Adipocyte (in vitro differentiated cells): ENCODE results near the gene GLIS2.
A peak's percentile ranks its signal among the peaks of the same experiment; 100 is the strongest.

Experiments used
- DNase-seq: peaks from one replicate; pipeline ENCODE4 v3.0.0-alpha.2; 2015; ENCODE audit warnings: low read depth
- H3K27me3 ChIP-seq: replicated peaks from 2 replicates; pipeline ENCODE4 v1.7.0; 2013; ENCODE audit warnings: mild to moderate bottlenecking, low read length, moderate library complexity; ENCODE audit not compliant: control insufficient read depth, insufficient read depth
- H3K36me3 ChIP-seq: 2 replicates; pipeline ENCODE4 v1.7.0; 2013; ENCODE audit warnings: low read length, mild to moderate bottlenecking, moderate library complexity; ENCODE audit not compliant: control insufficient read depth, insufficient read depth, severe bottlenecking
- H3K4me1 ChIP-seq: 2 replicates; pipeline ENCODE4 v1.7.0; 2013; ENCODE audit warnings: mild to moderate bottlenecking, low read length, moderate library complexity; ENCODE audit not compliant: control insufficient read depth, insufficient read depth
- H3K4me3 ChIP-seq: 2 replicates; pipeline ENCODE4 v1.7.0; 2013; ENCODE audit warnings: mild to moderate bottlenecking, low read length, moderate library complexity
- H3K9ac ChIP-seq: 2 replicates; pipeline ENCODE4 v1.7.0; 2013; ENCODE audit warnings: mild to moderate bottlenecking, low read length, moderate library complexity
- H3K9me3 ChIP-seq: 2 replicates; pipeline ENCODE4 v1.7.0; 2013; ENCODE audit warnings: mild to moderate bottlenecking, low read length, moderate library complexity; ENCODE audit not compliant: control insufficient read depth

GLIS2 gene

DNA sequence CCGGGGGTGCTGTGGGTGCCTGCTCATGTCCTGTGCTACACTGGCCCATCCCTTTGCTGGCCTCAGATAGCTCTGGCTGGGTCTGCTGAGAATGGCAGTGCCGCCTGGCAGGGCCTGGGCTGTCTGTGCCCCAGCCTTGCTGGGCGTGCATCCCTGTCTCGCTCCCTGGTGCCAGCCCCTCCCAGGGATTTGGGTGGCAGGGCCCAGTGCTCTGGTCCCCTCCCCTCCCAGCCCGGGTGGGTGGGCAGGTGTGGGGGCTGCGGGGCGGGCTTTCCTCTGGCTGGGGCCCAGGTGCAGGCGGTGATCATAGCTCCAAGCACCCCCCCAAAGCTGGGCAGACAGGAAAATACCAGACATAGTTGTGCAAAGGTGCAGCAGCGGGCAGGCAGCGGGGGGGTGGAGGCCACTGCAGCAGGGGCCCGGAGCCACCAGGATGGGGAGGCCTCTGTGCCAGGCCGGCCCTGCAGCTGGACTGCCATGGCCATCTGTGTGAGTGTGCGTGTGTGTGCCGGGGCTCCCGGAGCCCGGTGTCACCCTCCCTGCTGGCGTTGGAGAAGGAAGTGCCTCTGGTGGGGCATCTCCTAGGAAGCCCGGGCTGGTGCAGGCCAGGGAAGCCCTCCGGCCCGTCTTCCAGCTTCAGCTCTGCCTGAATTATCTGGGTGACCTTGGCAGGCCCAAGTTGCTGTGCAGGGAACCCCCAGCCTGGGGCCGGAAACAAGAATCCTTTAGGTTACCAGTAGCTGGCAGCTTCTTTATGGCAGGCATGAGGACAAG lies 7.4 kb downstream of the GLIS2 start:
- Histone ChIP-seq H3K9me3 (no peaks in the 10 kb centered on the region), H3K36me3 (no peaks in the 10 kb centered on the region), H3K4me1 (peaks cover 49% of the 10 kb centered on the region), H3K27me3 (no peaks in the 10 kb centered on the region), H3K9ac (peak overlapping the region; percentile 72), H3K4me3 (peak overlapping the region; percentile 29)
- no peak for DNase-seq

DNA sequence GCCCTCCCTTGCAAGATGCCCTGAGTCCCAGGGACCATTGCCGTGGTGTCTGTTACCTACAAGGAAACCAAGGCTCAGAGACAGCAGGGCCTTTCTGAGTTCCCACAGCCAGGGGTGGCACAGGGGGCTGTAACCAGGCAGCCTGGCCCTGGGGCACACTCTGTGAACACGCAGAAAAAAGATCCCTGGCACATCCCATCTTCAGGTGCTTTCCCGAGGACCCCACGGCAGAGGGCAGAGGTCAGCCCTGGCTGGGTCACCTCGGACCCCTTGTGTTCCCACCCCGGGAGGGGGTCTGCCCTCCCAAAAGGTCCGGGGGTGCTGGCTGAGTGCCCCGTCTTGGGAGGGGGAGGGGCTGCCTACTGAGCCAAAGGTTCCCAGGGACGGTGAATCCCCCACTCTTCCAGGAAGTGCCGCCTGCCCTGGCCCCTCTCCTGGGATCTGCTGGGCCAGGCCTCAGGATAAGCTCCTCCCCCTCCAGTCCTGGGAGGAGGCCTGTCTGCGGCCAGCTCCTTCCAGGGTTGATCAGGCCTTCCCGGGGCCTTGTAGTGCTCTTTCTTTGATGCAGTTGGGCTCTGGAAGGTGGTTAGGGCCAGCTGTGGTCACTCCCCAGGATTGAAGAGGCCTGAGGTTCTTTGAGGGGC lies 8.1 kb downstream of the GLIS2 start:
- peak overlapping the region; percentile 29 for H3K4me3 ChIP-seq
- peak; percentile 68 for DNase-seq
- peaks cover 50% of the 10 kb centered on the region for H3K4me1 ChIP-seq

GRCh38 chr16:4324492-4325252 lies 8.8 kb downstream of the GLIS2 start:
- DNase-seq, result no peak
- Histone ChIP-seq H3K27me3 (no peaks in the 10 kb centered on the region), H3K4me1 (peaks cover 45% of the 10 kb centered on the region), H3K9me3 (no peaks in the 10 kb centered on the region), H3K36me3 (no peaks in the 10 kb centered on the region), H3K9ac (peak overlapping the region; percentile 72), H3K4me3 (no peak overlapping the region)

More for the DNA sequence above, 8.1 kb downstream of the GLIS2 start:
- Histone ChIP-seq H3K9ac (peak overlapping the region; percentile 72), H3K36me3 (no peaks in the 10 kb centered on the region), H3K9me3 (no peaks in the 10 kb centered on the region), H3K27me3 (no peaks in the 10 kb centered on the region)

- no peak overlapping the region for H3K9ac ChIP-seq
- no peak overlapping the region for H3K4me3 ChIP-seq
- peaks cover 39% of the 10 kb centered on the region for H3K4me1 ChIP-seq
- DNase-seq, result no peak
- H3K27me3 ChIP-seq, result no peaks in the 10 kb centered on the region
- no peaks in the 10 kb centered on the region for H3K9me3 ChIP-seq
- H3K36me3 ChIP-seq, result no peaks in the 10 kb centered on the region
Measured at GRCh38 chr16:4325253-4325758, 9.4 kb downstream of the GLIS2 start.

GRCh38 chr16:4327386-4328045 lies 11.6 kb downstream of the GLIS2 start:
- H3K27me3 ChIP-seq, result no peaks in the 10 kb centered on the region
- peak overlapping the region; percentile 76 for H3K4me3 ChIP-seq
- peak overlapping the region; percentile 83 for H3K9ac ChIP-seq
- no peaks in the 10 kb centered on the region for H3K9me3 ChIP-seq
- H3K36me3 ChIP-seq, result peaks cover 5% of the 10 kb centered on the region
- H3K4me1 ChIP-seq, result peaks cover 28% of the 10 kb centered on the region
- no peak for DNase-seq

DNA sequence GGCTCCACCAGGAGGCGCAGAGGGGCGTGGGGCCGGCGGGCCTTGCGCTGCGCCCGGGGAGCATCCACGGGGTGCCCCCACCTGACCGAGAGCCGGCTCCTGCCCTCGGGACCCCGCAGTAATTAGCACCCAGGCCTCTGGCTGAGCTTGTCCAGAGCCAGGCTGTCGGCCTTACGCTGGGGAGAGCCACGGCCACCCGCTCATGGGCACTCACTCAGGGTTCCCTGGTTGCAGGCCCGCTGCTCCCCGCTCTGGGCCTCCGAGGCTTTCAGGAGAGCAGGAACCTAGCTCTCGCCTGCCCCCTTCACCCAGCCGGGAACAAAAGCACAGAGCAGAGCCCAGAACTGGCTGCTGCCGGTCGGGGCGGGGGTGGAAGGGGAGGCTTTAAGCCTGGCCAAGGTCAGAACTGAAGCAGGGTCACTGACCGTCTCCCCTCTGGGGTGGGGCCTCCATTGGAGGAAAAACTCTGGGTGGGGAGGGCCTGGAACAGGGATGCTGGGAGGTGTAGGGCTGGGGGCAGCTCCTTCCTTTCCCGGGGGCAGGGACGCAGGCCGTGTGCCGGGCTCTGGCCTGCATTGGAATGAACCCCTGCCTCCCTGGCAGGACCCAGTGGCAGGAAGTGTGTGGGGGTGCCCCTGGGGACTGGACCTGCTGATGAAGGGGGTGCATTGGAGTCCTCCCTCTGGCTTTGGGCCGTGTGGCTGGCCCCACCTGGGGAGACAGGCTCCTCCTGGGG lies 12.3 kb downstream of the GLIS2 start:
- peak overlapping the region; percentile 83 for H3K9ac ChIP-seq
- H3K4me1 ChIP-seq, result peaks cover 28% of the 10 kb centered on the region
- no peaks in the 10 kb centered on the region for H3K9me3 ChIP-seq
- peak overlapping the region; percentile 76 for H3K4me3 ChIP-seq
- no peaks in the 10 kb centered on the region for H3K27me3 ChIP-seq
- peak; percentile 87 for DNase-seq
- peaks cover 7% of the 10 kb centered on the region for H3K36me3 ChIP-seq

GRCh38 chr16:4328782-4329775 lies 13.2 kb downstream of the GLIS2 start:
- Histone ChIP-seq H3K36me3 (peaks cover 13% of the 10 kb centered on the region), H3K27me3 (no peaks in the 10 kb centered on the region), H3K9ac (peak overlapping the region; percentile 83), H3K4me3 (peak overlapping the region; percentile 76), H3K9me3 (no peaks in the 10 kb centered on the region), H3K4me1 (peaks cover 20% of the 10 kb centered on the region)
- DNase-seq, result no peak

DNA sequence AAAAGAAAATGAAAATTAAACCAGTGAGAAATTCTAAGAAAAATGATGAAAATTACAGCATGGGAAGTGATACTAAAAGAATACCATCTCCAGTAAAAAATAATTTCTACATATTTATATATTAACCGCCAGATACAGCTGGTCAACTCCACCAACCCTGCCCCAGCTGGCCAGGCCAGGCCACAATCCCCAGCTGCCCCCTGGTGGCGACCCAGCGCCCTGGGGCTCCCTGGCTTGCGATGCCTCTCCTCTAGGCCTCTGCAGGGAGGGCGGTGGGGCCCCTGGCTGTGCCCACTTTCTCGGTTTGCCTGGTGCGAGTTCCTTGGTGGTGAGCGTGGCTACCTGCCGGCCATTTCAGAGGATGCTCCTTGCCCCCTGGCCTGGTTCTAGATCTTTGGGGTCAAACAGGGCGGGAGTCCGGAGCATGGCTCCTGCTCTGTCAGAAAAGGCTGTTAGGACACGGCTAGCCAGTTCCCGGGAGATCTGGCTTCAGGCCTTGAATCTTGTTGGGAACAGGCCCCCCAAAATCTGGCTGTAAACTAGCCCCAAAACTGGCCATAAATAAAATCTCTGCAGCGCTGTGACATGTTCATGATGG lies 14.5 kb downstream of the GLIS2 start:
- Histone ChIP-seq H3K36me3 (peaks cover 21% of the 10 kb centered on the region), H3K9me3 (no peaks in the 10 kb centered on the region), H3K27me3 (no peaks in the 10 kb centered on the region), H3K4me1 (peaks cover 13% of the 10 kb centered on the region), H3K4me3 (no peak overlapping the region), H3K9ac (no peak overlapping the region)
- DNase-seq, result peak; percentile 87

- Histone ChIP-seq H3K9me3 (no peaks in the 10 kb centered on the region), H3K4me3 (no peak overlapping the region), H3K9ac (no peak overlapping the region), H3K27me3 (no peaks in the 10 kb centered on the region), H3K4me1 (peaks cover 13% of the 10 kb centered on the region), H3K36me3 (peaks cover 32% of the 10 kb centered on the region)
- no peak for DNase-seq
Measured at GRCh38 chr16:4332083-4332482, 16.2 kb downstream of the GLIS2 start.
